HCT116 (cell line): ENCODE measurements around the gene ARHGAP28.

Source experiments
- EZH2 ChIP-seq: fragments of 200-600 bp; sonication (generic); IDR thresholded peaks from 2 replicates; pipeline ENCODE4 v1.6.1; 2017; ENCODE audit warnings: antibody characterized with exemption, mixed run types
- FOSL1 ChIP-seq: IDR thresholded peaks from 2 replicates; pipeline ENCODE4 v1.6.1; 2012; ENCODE audit warnings: low read depth
- JUND ChIP-seq: IDR thresholded peaks from 2 replicates; pipeline ENCODE4 v1.6.1; 2012
- MAX ChIP-seq: IDR thresholded peaks from 2 replicates; pipeline ENCODE4 v1.6.1; 2012
- POLR2A ChIP-seq: IDR thresholded peaks from 2 replicates; pipeline ENCODE4 v1.7.0; 2011; ENCODE audit warnings: borderline replicate concordance; ENCODE audit not compliant: insufficient read depth, insufficient read length; ENCODE audit errors: extremely low read depth
- POLR2AphosphoS5 ChIP-seq: IDR thresholded peaks from 2 replicates; pipeline ENCODE4 v1.6.1; 2011; ENCODE audit warnings: mild to moderate bottlenecking, low read depth, low read length, moderate library complexity
- REST ChIP-seq: IDR thresholded peaks from 2 replicates; pipeline ENCODE4 v1.6.1; 2012; ENCODE audit warnings: low read depth
- SIN3A ChIP-seq: IDR thresholded peaks from 2 replicates; pipeline ENCODE4 v1.6.1; 2012; ENCODE audit warnings: low read depth
- SP1 ChIP-seq: IDR thresholded peaks from 2 replicates; pipeline ENCODE4 v1.6.1; 2012; ENCODE audit warnings: low read depth
- ZNF274 ChIP-seq: fragments of 200-500 bp; sonication (Bioruptor generic); IDR thresholded peaks from 2 replicates; pipeline ENCODE4 v1.6.1; 2014; ENCODE audit warnings: mild to moderate bottlenecking, low read depth, low read length, inconsistent platforms
- TF ChIP-seq, protein P1 (sequence below), 3 experiments: fragments of 200-600 bp in 1 of 3; sonication (generic) in 1 of 3; IDR thresholded peaks in 2 of 3; conservative IDR thresholded peaks in 1 of 3; 2 replicates each; pipeline ENCODE4 v1.5.1; 2012 to 2017; ENCODE audit warnings: low read depth in 2 of 3, low read length in 2 of 3, antibody characterized with exemption in 1 of 3, borderline replicate concordance in 1 of 3, control low read depth in 1 of 3, mild to moderate bottlenecking in 1 of 3, mixed read lengths in 1 of 3, mixed run types in 1 of 3, moderate library complexity in 1 of 3; ENCODE audit not compliant: insufficient read depth in 1 of 3
- TF ChIP-seq, protein P2 (sequence below): IDR thresholded peaks from 2 replicates; pipeline ENCODE4 v1.6.1; 2011; ENCODE audit warnings: mild to moderate bottlenecking, low read length, moderate library complexity; ENCODE audit not compliant: insufficient replicate concordance; ENCODE audit errors: extremely low read depth

- TF ChIP-seq MAX (no peak), EZH2 (no peak), SP1 (no peak), SIN3A (no peak), POLR2A (no peak), REST (no peak), ZNF274 (no peak), POLR2AphosphoS5 (no peak), FOSL1 (no peak), JUND (no peak)
- TF ChIP-seq, protein P1, sequence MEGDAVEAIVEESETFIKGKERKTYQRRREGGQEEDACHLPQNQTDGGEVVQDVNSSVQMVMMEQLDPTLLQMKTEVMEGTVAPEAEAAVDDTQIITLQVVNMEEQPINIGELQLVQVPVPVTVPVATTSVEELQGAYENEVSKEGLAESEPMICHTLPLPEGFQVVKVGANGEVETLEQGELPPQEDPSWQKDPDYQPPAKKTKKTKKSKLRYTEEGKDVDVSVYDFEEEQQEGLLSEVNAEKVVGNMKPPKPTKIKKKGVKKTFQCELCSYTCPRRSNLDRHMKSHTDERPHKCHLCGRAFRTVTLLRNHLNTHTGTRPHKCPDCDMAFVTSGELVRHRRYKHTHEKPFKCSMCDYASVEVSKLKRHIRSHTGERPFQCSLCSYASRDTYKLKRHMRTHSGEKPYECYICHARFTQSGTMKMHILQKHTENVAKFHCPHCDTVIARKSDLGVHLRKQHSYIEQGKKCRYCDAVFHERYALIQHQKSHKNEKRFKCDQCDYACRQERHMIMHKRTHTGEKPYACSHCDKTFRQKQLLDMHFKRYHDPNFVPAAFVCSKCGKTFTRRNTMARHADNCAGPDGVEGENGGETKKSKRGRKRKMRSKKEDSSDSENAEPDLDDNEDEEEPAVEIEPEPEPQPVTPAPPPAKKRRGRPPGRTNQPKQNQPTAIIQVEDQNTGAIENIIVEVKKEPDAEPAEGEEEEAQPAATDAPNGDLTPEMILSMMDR (IDR thresholded peaks at IDR 0.05 in 2 of 3, conservative IDR thresholded peaks at IDR 0.05 in 1 of 3; ENCODE audit: borderline replicate concordance in 1 of 3, insufficient read depth in 1 of 3, low read depth in 2 of 3, low read length in 2 of 3): no peak
- TF ChIP-seq, protein P2, sequence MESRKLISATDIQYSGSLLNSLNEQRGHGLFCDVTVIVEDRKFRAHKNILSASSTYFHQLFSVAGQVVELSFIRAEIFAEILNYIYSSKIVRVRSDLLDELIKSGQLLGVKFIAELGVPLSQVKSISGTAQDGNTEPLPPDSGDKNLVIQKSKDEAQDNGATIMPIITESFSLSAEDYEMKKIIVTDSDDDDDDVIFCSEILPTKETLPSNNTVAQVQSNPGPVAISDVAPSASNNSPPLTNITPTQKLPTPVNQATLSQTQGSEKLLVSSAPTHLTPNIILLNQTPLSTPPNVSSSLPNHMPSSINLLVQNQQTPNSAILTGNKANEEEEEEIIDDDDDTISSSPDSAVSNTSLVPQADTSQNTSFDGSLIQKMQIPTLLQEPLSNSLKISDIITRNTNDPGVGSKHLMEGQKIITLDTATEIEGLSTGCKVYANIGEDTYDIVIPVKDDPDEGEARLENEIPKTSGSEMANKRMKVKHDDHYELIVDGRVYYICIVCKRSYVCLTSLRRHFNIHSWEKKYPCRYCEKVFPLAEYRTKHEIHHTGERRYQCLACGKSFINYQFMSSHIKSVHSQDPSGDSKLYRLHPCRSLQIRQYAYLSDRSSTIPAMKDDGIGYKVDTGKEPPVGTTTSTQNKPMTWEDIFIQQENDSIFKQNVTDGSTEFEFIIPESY: no peak
Observed at GRCh38 chr18:6792391-6792790, 62.9 kb downstream of the ARHGAP28 start.
